GM12873 (cell line): ENCODE data around the gene PLAU.

Experiments
- CTCF ChIP-seq: IDR thresholded peaks from 2 replicates; pipeline ENCODE4 v1.5.1; 2012; ENCODE audit warnings: low read depth, mild to moderate bottlenecking, moderate library complexity, low read length, control low read depth; ENCODE audit not compliant: insufficient read depth; ENCODE audit errors: missing control alignments

PLAU gene

GRCh38 chr10:73873142-73873837 lies 37.6 kb upstream of the PLAU start:
- TF ChIP-seq CTCF, result no peak

- TF ChIP-seq CTCF, result no peak
These were observed 37.1 kb upstream of the PLAU start for GRCh38 chr10:73873838-73874215.

GRCh38 chr10:73874267-73875138 lies 36.4 kb upstream of the PLAU start, which contains the start of gene CAMK2G:
TSS of gene CAMK2G (minus strand) at chr10:73874555. CDS start at chr10:73874461, 94 bp downstream.
- no peak for TF ChIP-seq CTCF

- no peak for TF ChIP-seq CTCF
These were observed 35.8 kb upstream of the PLAU start for GRCh38 chr10:73875139-73875475.

GRCh38 chr10:73876157-73876556 lies 34.8 kb upstream of the PLAU start:
- TF ChIP-seq CTCF, result no peak

- no peak for TF ChIP-seq CTCF
These were observed 34.4 kb upstream of the PLAU start for GRCh38 chr10:73876566-73876965.

- no peak for TF ChIP-seq CTCF
These were observed 34.0 kb upstream of the PLAU start for GRCh38 chr10:73876971-73877370.
